MM.1S (cell line): ENCODE results near the gene C19orf53.
A peak's percentile ranks its signal among the peaks of the same experiment; 100 is the strongest.

Experiments used
- DNase-seq: peaks from one replicate; pipeline ENCODE4 v3.0.0-alpha.2; 2015
- H2AFZ ChIP-seq: fragments of 300-600 bp; sonication (generic); 2 replicates; pipeline ENCODE4 v1.6.0; 2016; ENCODE audit warnings: antibody characterized with exemption, low read length
- H3F3A ChIP-seq: fragments of 300-600 bp; sonication (generic); 2 replicates; pipeline ENCODE4 v1.6.1; 2016; ENCODE audit warnings: mild to moderate bottlenecking, antibody characterized with exemption, low read length, moderate library complexity, mixed read lengths; ENCODE audit not compliant: insufficient read depth
- H3K27ac ChIP-seq: fragments of 300-600 bp; sonication (generic); 2 replicates; pipeline ENCODE4 v1.5.1; 2016; ENCODE audit warnings: mild to moderate bottlenecking, low read length
- H3K27me3 ChIP-seq: fragments of 300-600 bp; sonication (generic); replicated peaks from 2 replicates; pipeline ENCODE4 v1.6.0; 2016; ENCODE audit warnings: low read length; ENCODE audit not compliant: insufficient read depth
- H3K36me3 ChIP-seq: fragments of 300-600 bp; sonication (generic); replicated peaks from 2 replicates; pipeline ENCODE4 v1.6.1; 2016; ENCODE audit warnings: mild to moderate bottlenecking, low read length, mixed read lengths; ENCODE audit not compliant: insufficient read depth
- H3K4me1 ChIP-seq: fragments of 300-600 bp; sonication (generic); 2 replicates; pipeline ENCODE4 v1.6.1; 2016; ENCODE audit warnings: low read length, mixed read lengths
- H3K4me2 ChIP-seq: fragments of 300-600 bp; sonication (generic); 2 replicates; pipeline ENCODE4 v1.6.0; 2016; ENCODE audit warnings: low read depth, low read length
- H3K4me3 ChIP-seq: fragments of 300-600 bp; sonication (generic); 2 replicates; pipeline ENCODE4 v1.5.1; 2016; ENCODE audit warnings: low read length, mixed read lengths
- H3K79me2 ChIP-seq: fragments of 300-600 bp; sonication (generic); 2 replicates; pipeline ENCODE4 v1.6.1; 2016; ENCODE audit warnings: mixed run types, low read length, mixed read lengths
- H3K9ac ChIP-seq: fragments of 300-600 bp; sonication (generic); 2 replicates; pipeline ENCODE4 v1.6.1; 2016; ENCODE audit warnings: low read length, mixed read lengths
- H3K9me2 ChIP-seq: fragments of 300-600 bp; sonication (generic); replicated peaks from 2 replicates; pipeline ENCODE4 v1.6.1; 2016; ENCODE audit warnings: mild to moderate bottlenecking, low read length, mixed read lengths; ENCODE audit not compliant: insufficient read depth
- H3K9me3 ChIP-seq: fragments of 300-600 bp; sonication (generic); replicated peaks from 2 replicates; pipeline ENCODE4 v1.6.1; 2016; ENCODE audit warnings: mild to moderate bottlenecking, low read length, mixed read lengths; ENCODE audit not compliant: insufficient read depth
- H4K20me1 ChIP-seq: fragments of 300-600 bp; sonication (generic); 2 replicates; pipeline ENCODE4 v1.6.1; 2016; ENCODE audit warnings: mild to moderate bottlenecking, low read length, moderate library complexity, mixed read lengths; ENCODE audit not compliant: insufficient read depth
- CTCF ChIP-seq: fragments of 300-600 bp; sonication (generic); IDR thresholded peaks from 2 replicates; pipeline ENCODE4 v1.5.1; 2016; ENCODE audit warnings: antibody characterized with exemption, low read length, mixed read lengths
- EZH2 ChIP-seq: fragments of 300-600 bp; sonication (generic); optimal IDR thresholded peaks from 2 replicates; pipeline ENCODE3; 2017; ENCODE audit warnings: low read depth, mild to moderate bottlenecking, antibody characterized with exemption, low read length, mixed read lengths
- EZH2phosphoT487 ChIP-seq: fragments of 300-600 bp; sonication (generic); IDR thresholded peaks from 2 replicates; pipeline ENCODE4 v1.6.1; 2018; ENCODE audit warnings: antibody characterized with exemption, low read length

Gene C19orf53

GRCh38 chr19:13742756-13743155 is 31.5 kb upstream of the C19orf53 start:
- Histone ChIP-seq H3K4me1 (no peaks in the 10 kb centered on the region), H3K79me2 (no peaks in the 10 kb centered on the region), H3K36me3 (no peaks in the 10 kb centered on the region), H3K27ac (no peak overlapping the region), H3K9me3 (no peaks in the 10 kb centered on the region), H4K20me1 (no peaks in the 10 kb centered on the region), H3K27me3 (peaks cover 23% of the 10 kb centered on the region), H3K9me2 (no peaks in the 10 kb centered on the region), H3K4me2 (no peak overlapping the region), H3F3A (no peaks in the 10 kb centered on the region), H3K4me3 (no peak overlapping the region), H2AFZ (no peak overlapping the region), H3K9ac (no peak overlapping the region)
- no peak for DNase-seq
- no peak for TF ChIP-seq EZH2
- TF ChIP-seq CTCF: no peak
- no peak for TF ChIP-seq EZH2phosphoT487

- no peak overlapping the region for H3K4me3 ChIP-seq
- no peaks in the 10 kb centered on the region for H3F3A ChIP-seq
- no peak overlapping the region for H3K9ac ChIP-seq
- TF ChIP-seq EZH2phosphoT487 (no peak), CTCF (no peak), EZH2 (no peak)
- no peaks in the 10 kb centered on the region for H3K36me3 ChIP-seq
- H3K4me1 ChIP-seq: no peaks in the 10 kb centered on the region
- no peaks in the 10 kb centered on the region for H3K9me3 ChIP-seq
- no peaks in the 10 kb centered on the region for H4K20me1 ChIP-seq
- no peaks in the 10 kb centered on the region for H3K9me2 ChIP-seq
- H3K27ac ChIP-seq: no peak overlapping the region
- H3K27me3 ChIP-seq: peaks cover 23% of the 10 kb centered on the region
- peaks cover 10% of the 10 kb centered on the region for H3K79me2 ChIP-seq
- no peak for DNase-seq
- no peak overlapping the region for H2AFZ ChIP-seq
- H3K4me2 ChIP-seq: no peak overlapping the region
These were observed 30.1 kb upstream of the C19orf53 start for GRCh38 chr19:13744174-13744573.

GRCh38 chr19:13747098-13747453 is 27.2 kb upstream of the C19orf53 start:
- no peaks in the 10 kb centered on the region for H3K9me2 ChIP-seq
- no peaks in the 10 kb centered on the region for H4K20me1 ChIP-seq
- peaks cover 14% of the 10 kb centered on the region for H3K79me2 ChIP-seq
- no peak overlapping the region for H3K27ac ChIP-seq
- H3K4me2 ChIP-seq: peak overlapping the region; percentile 42; the same call in 1 of the 2 replicates
- H3K9ac ChIP-seq: no peak overlapping the region
- no peaks in the 10 kb centered on the region for H3F3A ChIP-seq
- H3K27me3 ChIP-seq: peaks cover 23% of the 10 kb centered on the region
- no peaks in the 10 kb centered on the region for H3K4me1 ChIP-seq
- peak overlapping the region; percentile 60 for H2AFZ ChIP-seq
- no peaks in the 10 kb centered on the region for H3K9me3 ChIP-seq
- H3K36me3 ChIP-seq: no peaks in the 10 kb centered on the region
- TF ChIP-seq CTCF (no peak), EZH2phosphoT487 (no peak), EZH2 (no peak)
- no peak for DNase-seq
- H3K4me3 ChIP-seq: peak overlapping the region; percentile 96
